ENCODE results near the gene KCNJ15. TPM values are rescaled to one million over a fixed set of nuclear protein-coding genes. Genes with fewer than 3 reads are reported as not detected.

KCNJ15 gene
- total RNA-seq, 2 donors from 2014 or later = 23.1 to 27.5 TPM

- Histone ChIP-seq H3K4me3 (no peak overlapping the region), H3K36me3 (replicated peaks in 1 of 2; ENCODE audit: insufficient read depth in 1 of 2, low read depth in 2 of 2) (no peaks in the 10 kb centered on the region), H3K4me1 (no peaks in the 10 kb centered on the region), H3K9me3 (no peaks in the 10 kb centered on the region), H3K27me3 (no peaks in the 10 kb centered on the region), H3K27ac (peak overlapping the region in 1 of 4 donors; percentile 38)
- ATAC-seq (no peak), DNase-seq (no peak)
- intact Hi-C loops (cut with DNase I) = no loop called here
- WGBS, 2 donors = 94 to 99% methylated on average over 3 of the region's 3 CpGs
- TF ChIP-seq CTCF (IDR thresholded peaks at IDR 0.05) (no peak), POLR2A (IDR thresholded peaks at IDR 0.05) (no peak)
Observed at GRCh38 chr21:38282921-38283320, 26.1 kb downstream of the KCNJ15 start.

GRCh38 chr21:38284216-38284615, 27.4 kb downstream of the KCNJ15 start:
- Histone ChIP-seq H3K4me3 (no peak overlapping the region), H3K27me3 (no peaks in the 10 kb centered on the region), H3K4me1 (no peaks in the 10 kb centered on the region), H3K27ac (no peak overlapping the region), H3K9me3 (no peaks in the 10 kb centered on the region), H3K36me3 (replicated peaks in 1 of 2; ENCODE audit: insufficient read depth in 1 of 2, low read depth in 2 of 2) (no peaks in the 10 kb centered on the region)
- intact Hi-C loops (cut with DNase I) = no loop called here
- ATAC-seq (no peak), DNase-seq (no peak)
- whole genome bisulfite sequencing, 2 donors = 82 to 84% methylated on average over 6 of the region's 6 CpGs
- no peak for TF ChIP-seq CTCF (IDR thresholded peaks at IDR 0.05)
- no peak for TF ChIP-seq POLR2A (IDR thresholded peaks at IDR 0.05)

- H3K4me1 ChIP-seq = no peaks in the 10 kb centered on the region
- ATAC-seq = no peak
- no peak for TF ChIP-seq POLR2A (IDR thresholded peaks at IDR 0.05)
- no peak for TF ChIP-seq CTCF (IDR thresholded peaks at IDR 0.05)
- H3K27me3 ChIP-seq = no peaks in the 10 kb centered on the region
- intact Hi-C loops (cut with DNase I) = no loop called here
- no peak overlapping the region for H3K27ac ChIP-seq
- no peak overlapping the region for H3K4me3 ChIP-seq
- H3K9me3 ChIP-seq = no peaks in the 10 kb centered on the region
- 59 to 63% methylated on average over 3 of the region's 3 CpGs for WGBS, 2 donors
- no peaks in the 10 kb centered on the region for H3K36me3 ChIP-seq (replicated peaks in 1 of 2; ENCODE audit: insufficient read depth in 1 of 2, low read depth in 2 of 2)
- DNase-seq = no peak
Observed at GRCh38 chr21:38286739-38287471, 30.1 kb downstream of the KCNJ15 start.

GRCh38 chr21:38287476-38287875, 30.7 kb downstream of the KCNJ15 start:
- no peak for ATAC-seq

More at GRCh38 chr21:38287476-38287875, 30.7 kb downstream of the KCNJ15 start:
- H3K4me3 ChIP-seq = no peak overlapping the region
- no peak for TF ChIP-seq CTCF (IDR thresholded peaks at IDR 0.05)
- no peak for TF ChIP-seq POLR2A (IDR thresholded peaks at IDR 0.05)
- H3K27me3 ChIP-seq = no peaks in the 10 kb centered on the region
- 85% methylated on average over 1 of the region's 1 CpG for WGBS, 2 donors
- H3K9me3 ChIP-seq = no peaks in the 10 kb centered on the region
- no peak for DNase-seq
- intact Hi-C loops (cut with DNase I) = no loop called here
- H3K27ac ChIP-seq = no peak overlapping the region
- no peaks in the 10 kb centered on the region for H3K4me1 ChIP-seq
- H3K36me3 ChIP-seq (replicated peaks in 1 of 2; ENCODE audit: insufficient read depth in 1 of 2, low read depth in 2 of 2) = no peaks in the 10 kb centered on the region

Measured in body of pancreas (tissue), 4 donors.